Psoas muscle (tissue), 8 donors: ENCODE results near the gene CD109. TPM values are rescaled to one million over a fixed set of nuclear protein-coding genes. Genes with fewer than 3 reads are reported as not detected.
"Not testable (repeated sequence)": the region's sequence is repeated elsewhere in the genome, so short reads cannot be mapped to it uniquely, and the experiment has no call there.

Source experiments
- ATAC-seq, 4 donors: fragments of 200-7000 bp; cut with Tn5 transposase; one replicate each; pipeline ENCODE4 v1.9.1; 2020; ENCODE audit warnings: moderate library complexity in 3 of 4, mild to moderate bottlenecking in 2 of 4
- DNase-seq, 2 donors: peaks; one replicate each; pipeline ENCODE4 v3.0.0-alpha.2; 2020
- H3K27ac ChIP-seq: fragments of 200-600 bp; one replicate; pipeline ENCODE4 v1.8.0; 2022
- H3K27me3 ChIP-seq, 3 donors: fragments of 200-600 bp in 1 of 3; one replicate each; pipeline versions ENCODE4 v1.6.1 to v1.8.0; 2013 to 2022; ENCODE audit warnings: low read length in 2 of 3, mild to moderate bottlenecking in 2 of 3, moderate library complexity in 1 of 3; ENCODE audit not compliant: insufficient read depth in 3 of 3
- H3K36me3 ChIP-seq, 2 donors: fragments of 200-600 bp in 1 of 2; one replicate each; pipeline versions ENCODE4 v1.6.1 to v1.8.0; 2013 to 2022; ENCODE audit warnings: low read depth in 1 of 2, mild to moderate bottlenecking in 1 of 2, moderate library complexity in 1 of 2; ENCODE audit not compliant: insufficient read depth in 1 of 2
- H3K4me1 ChIP-seq: fragments of 200-600 bp; one replicate; pipeline ENCODE4 v1.8.0; 2022
- H3K4me3 ChIP-seq: fragments of 200-600 bp; one replicate; pipeline ENCODE4 v1.8.0; 2022; ENCODE audit warnings: mild to moderate bottlenecking
- H3K9me3 ChIP-seq: fragments of 200-600 bp; one replicate; pipeline ENCODE4 v1.8.0; 2022
- WGBS, 3 donors: extraction: QIAGEN DNeasy Blood & Tissue Kit; methylation state at CpG; one replicate each; pipeline versions ENCODE4 v1.1.6 to v1.1.7; 2013; 5-methylcytosine and 5-hydroxymethylcytosine counted together
- intact Hi-C, 2 donors: fragments of 100-400 bp; cut with DNase I; formaldehyde crosslinking; loops; one replicate each; pipeline versions ENCODE4 v1.11.0 to v1.14.2; 2022
- polyA plus RNA-seq, 3 donors: library from polyadenylated mRNA; stranded (reverse); fragments of 200-250 nt; gene quantifications; one replicate each; pipeline ENCODE4 v1.2.3, GENCODE V29; 2013
- total RNA-seq, 4 donors: library from RNA; stranded (reverse); fragmentation: NEBNext Ultra II Directional in 2 of 4; extraction: Animal tissue kit (Norgen Biotek cat#: 25700) in 2 of 4; gene quantifications; one replicate each; pipeline versions ENCODE4 v1.2.1 to v1.2.4, GENCODE V29; 2021 to 2023
- TF ChIP-seq, protein P1 (sequence below): fragments of 200-600 bp; IDR thresholded peaks from one replicate; pipeline ENCODE4 v1.8.0; 2022; ENCODE audit warnings: antibody characterized with exemption
- donor health status: healthy with polysubstance abuse.
- donor health status: DM: no; HTN: no; CAD: no; lungs with moderate emphysema.
- donor health status: Bipolar disorder and iron deficiency.
- donor health status: healthy.
- donor health status: DM: yes; HTN: yes; CAD: no.
- donor health status: DM: no; HTN: no; CAD: no.
- donor health status: DM: no; HTN: no; CAD: no.
- donor health status: DM: yes; HTN: yes; CAD: no.

The CD109 gene
- total and polyA plus RNA-seq, 7 donors = 0.31 to 3.9 (median 1.8) TPM

DNA sequence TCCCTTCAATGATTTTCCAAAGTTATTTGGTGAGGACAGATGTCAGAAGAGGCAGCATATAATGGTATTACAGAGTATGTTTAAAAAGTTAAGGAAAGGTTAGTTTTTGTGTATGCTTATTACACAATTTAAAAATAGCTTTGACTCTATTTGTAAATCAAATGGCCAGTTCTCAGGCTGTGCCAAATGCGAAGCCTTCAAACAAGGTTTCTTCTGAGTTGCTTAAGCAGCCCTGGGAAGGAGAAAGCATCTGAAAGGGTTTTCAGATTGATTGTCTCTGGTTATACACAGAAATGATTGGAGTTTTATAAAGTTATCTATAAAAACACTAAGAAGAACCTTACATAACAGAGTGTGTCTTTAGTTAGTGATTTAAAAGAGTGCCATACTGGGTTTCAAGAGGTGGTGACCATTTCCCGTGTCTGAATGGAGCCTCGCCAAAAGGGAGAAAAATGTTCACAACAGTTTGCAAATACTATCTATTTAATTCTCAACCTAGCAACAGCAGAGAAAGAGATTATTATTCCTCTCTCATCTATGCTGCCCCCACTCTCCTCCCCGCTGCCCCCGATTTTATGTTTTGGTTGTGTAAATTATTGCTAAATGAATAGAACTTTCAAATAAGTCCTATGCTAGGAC, 16.7 kb downstream of the CD109 start:
- TF ChIP-seq, protein P1, sequence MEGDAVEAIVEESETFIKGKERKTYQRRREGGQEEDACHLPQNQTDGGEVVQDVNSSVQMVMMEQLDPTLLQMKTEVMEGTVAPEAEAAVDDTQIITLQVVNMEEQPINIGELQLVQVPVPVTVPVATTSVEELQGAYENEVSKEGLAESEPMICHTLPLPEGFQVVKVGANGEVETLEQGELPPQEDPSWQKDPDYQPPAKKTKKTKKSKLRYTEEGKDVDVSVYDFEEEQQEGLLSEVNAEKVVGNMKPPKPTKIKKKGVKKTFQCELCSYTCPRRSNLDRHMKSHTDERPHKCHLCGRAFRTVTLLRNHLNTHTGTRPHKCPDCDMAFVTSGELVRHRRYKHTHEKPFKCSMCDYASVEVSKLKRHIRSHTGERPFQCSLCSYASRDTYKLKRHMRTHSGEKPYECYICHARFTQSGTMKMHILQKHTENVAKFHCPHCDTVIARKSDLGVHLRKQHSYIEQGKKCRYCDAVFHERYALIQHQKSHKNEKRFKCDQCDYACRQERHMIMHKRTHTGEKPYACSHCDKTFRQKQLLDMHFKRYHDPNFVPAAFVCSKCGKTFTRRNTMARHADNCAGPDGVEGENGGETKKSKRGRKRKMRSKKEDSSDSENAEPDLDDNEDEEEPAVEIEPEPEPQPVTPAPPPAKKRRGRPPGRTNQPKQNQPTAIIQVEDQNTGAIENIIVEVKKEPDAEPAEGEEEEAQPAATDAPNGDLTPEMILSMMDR = no peak
- ATAC-seq (no peak), DNase-seq (no peak)
- Histone ChIP-seq H3K27me3 (no peaks in the 10 kb centered on the region), H3K36me3 (no peaks in the 10 kb centered on the region), H3K9me3 (no peaks in the 10 kb centered on the region), H3K4me3 (no peak overlapping the region), H3K4me1 (no peaks in the 10 kb centered on the region), H3K27ac (no peak overlapping the region)
- WGBS, 3 donors = 88 to 92% (median 89%) methylated on average over 5 of the region's 5 CpGs
- intact Hi-C loops = no loop called here

DNA sequence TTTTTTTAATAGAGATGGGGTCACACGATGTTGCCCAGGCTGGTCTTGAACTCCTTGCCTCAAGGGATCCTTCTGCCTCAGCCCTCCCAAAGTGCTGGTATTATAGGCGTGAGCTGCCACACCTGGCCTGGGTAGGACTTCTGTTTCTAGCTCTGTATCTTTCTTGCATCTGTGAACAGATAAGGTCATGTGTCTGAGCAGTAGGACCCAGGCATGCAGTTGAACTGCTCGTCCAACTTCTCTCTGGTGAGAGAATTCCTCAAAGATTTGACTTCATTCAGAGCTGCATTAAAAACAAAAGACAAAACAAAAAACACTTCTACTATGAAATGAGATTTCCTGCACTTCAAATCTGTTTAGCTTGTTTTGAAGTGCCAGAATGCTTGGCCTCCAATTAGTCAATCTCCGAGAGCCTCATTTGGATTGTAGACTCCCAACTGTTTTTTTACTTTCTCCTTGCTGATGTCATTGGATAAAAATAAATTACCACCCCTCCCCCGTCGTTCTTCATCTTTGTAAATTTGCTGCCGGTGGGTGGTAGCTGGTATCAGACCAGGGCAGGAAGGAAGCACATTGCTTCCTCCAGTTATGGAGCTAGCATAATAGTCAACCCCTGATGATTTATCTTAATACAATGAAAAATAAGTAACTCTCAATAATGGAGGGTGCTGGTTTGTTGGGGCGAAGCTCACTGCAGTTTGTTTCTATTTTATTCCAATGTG, 17.6 kb downstream of the CD109 start:
- peak in 1 of 4 donors; percentile 35 for ATAC-seq

DNA sequence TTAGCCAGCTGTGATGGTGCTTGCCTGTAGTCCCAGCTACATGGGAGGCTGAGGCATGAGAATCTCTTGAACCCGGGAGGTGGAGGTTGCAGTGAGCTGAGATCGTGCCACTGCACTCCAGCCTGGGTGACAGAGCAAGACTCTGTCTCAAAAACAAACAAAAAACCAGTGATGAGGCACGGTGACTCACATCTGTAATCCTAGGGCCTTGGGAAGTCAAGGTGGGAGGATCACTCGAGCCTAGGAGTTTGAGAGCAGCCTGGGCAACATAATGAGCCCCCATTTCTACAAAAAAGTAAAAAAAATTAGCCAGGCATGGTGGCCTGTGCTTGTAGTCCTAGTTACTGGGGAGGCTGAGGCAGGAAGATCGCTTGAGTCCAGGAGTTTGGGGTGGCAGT, 19.1 kb downstream of the CD109 start:
- H3K4me1 ChIP-seq, DNase-seq, intact Hi-C loops, H3K27me3 ChIP-seq, H3K4me3 ChIP-seq, ATAC-seq, H3K9me3 ChIP-seq, H3K36me3 ChIP-seq, H3K27ac ChIP-seq: not testable (repeated sequence)
- 88 to 91% (median 89%) methylated on average over 5 of the region's 5 CpGs for WGBS, 3 donors

More for the DNA sequence above, 17.6 kb downstream of the CD109 start:
- TF ChIP-seq, protein P1 = no peak
- no peaks in the 10 kb centered on the region for H3K36me3 ChIP-seq
- no peaks in the 10 kb centered on the region for H3K4me1 ChIP-seq
- WGBS, 3 donors = 55 to 66% (median 61%) methylated on average over 8 of the region's 8 CpGs
- no peaks in the 10 kb centered on the region for H3K27me3 ChIP-seq
- no peak overlapping the region for H3K4me3 ChIP-seq
- intact Hi-C loops = no loop called here
- no peak for DNase-seq
- H3K9me3 ChIP-seq = no peaks in the 10 kb centered on the region
- H3K27ac ChIP-seq = peak overlapping the region; percentile 53

DNA sequence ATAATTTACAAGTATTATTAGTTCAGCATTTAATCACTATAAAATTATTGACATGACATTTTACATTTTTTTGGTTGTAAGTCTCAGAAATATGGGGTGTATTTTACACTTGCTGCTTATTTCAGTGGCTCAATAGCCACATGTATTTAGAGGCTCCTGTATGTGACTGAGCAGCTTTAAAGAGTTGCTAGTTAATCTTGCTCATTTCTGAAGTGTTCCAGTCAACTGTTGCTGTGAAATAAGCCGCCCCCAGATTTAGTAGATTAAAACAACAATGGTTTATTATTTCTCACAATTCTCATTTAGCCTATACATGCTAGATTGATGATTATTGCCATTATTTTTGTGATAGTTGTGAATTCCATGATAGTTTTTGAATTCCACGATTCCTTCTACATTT, 23.0 kb downstream of the CD109 start:
- DNase-seq = no peak
- Histone ChIP-seq H3K4me1 (no peaks in the 10 kb centered on the region), H3K27ac (no peak overlapping the region), H3K36me3 (no peaks in the 10 kb centered on the region), H3K4me3 (no peak overlapping the region), H3K9me3 (no peaks in the 10 kb centered on the region), H3K27me3 (no peaks in the 10 kb centered on the region)
- intact Hi-C loops = no loop called here
- no peak for ATAC-seq
- WGBS, 3 donors = 86 to 93% (median 91%) methylated on average over 2 of the region's 2 CpGs
- TF ChIP-seq, protein P1 = no peak

DNA sequence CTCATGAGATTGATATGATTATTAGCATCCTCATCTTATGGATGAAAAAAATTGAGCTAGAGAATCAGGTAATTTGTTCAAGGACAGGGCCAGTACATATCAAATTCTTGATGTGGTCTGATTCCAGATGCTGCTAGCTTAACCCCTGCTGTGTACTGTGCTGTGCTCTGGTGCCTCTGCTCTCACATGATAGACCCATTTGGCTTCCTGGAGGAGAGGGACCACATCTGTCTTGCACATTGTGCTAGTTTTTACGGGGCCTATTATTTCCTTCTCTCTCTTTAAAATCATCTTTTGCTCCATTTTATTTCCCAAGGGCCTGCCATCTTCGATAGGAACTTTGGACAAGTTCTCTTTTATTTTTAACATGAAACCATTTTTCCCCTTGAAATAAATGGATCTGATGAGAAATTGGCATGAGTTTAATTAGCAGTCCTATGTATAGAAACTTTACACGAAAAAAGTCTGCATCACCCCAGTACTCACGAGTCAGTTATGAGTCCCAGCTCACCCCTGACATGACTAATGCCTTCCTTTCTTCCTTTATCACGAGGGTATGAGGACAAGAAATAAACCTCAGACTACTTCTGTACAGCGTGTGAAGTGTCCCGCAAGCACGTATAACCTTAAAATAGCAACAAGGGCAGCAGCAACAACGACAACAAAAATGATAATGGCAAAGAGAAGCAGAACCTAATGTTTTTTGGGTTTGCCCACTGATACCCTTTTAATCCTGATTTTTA, 26.5 kb downstream of the CD109 start:
- WGBS, 3 donors = 58 to 70% (median 67%) methylated on average over 9 of the region's 9 CpGs
- H3K27ac ChIP-seq = no peak overlapping the region
- ATAC-seq = no peak

DNA sequence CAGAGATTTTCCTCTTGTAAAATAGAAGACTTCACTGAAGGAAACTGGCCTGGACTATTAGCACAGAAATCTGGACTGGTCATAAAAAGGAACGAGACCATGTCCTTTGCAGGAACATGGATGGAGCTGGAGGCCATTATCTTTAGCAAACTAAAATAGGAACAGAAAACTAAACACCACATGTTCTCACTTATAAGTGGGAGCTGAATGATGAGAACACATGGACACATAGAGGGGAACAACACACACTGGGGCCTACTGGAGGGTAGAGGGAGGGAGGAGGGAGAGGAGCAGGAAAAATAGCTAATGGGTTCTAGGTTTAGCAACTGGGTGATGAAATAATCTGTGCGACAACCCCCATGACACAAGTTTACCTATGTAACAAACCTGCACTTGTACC, 27.5 kb downstream of the CD109 start:
- H3K4me1 ChIP-seq, H3K9me3 ChIP-seq, H3K27ac ChIP-seq, H3K36me3 ChIP-seq, intact Hi-C loops, DNase-seq, ATAC-seq, H3K4me3 ChIP-seq, H3K27me3 ChIP-seq: not testable (repeated sequence)
- WGBS, 3 donors = 84 to 90% (median 87%) methylated on average over 2 of the region's 2 CpGs

More for the DNA sequence above, 26.5 kb downstream of the CD109 start:
- H3K4me1 ChIP-seq = no peaks in the 10 kb centered on the region
- no peaks in the 10 kb centered on the region for H3K36me3 ChIP-seq
- intact Hi-C loops = no loop called here
- H3K4me3 ChIP-seq = no peak overlapping the region
- no peaks in the 10 kb centered on the region for H3K9me3 ChIP-seq
- TF ChIP-seq, protein P1 = no peak
- DNase-seq = no peak
- H3K27me3 ChIP-seq = no peaks in the 10 kb centered on the region
